Astrocyte (in vitro differentiated cells and primary cell): Measurements from ENCODE around the gene VAC14.

Source experiments
- EZH2 ChIP-seq: IDR thresholded peaks from 2 replicates; pipeline ENCODE4 v1.6.1; 2012; ENCODE audit warnings: mild to moderate bottlenecking, low read length, inconsistent platforms; ENCODE audit not compliant: insufficient read depth
- TF ChIP-seq, protein P1 (sequence below): IDR thresholded peaks from 2 replicates; pipeline ENCODE4 v1.5.1; 2011; ENCODE audit warnings: low read depth, mild to moderate bottlenecking, inconsistent platforms, low read length, moderate library complexity; ENCODE audit not compliant: insufficient read depth

DNA sequence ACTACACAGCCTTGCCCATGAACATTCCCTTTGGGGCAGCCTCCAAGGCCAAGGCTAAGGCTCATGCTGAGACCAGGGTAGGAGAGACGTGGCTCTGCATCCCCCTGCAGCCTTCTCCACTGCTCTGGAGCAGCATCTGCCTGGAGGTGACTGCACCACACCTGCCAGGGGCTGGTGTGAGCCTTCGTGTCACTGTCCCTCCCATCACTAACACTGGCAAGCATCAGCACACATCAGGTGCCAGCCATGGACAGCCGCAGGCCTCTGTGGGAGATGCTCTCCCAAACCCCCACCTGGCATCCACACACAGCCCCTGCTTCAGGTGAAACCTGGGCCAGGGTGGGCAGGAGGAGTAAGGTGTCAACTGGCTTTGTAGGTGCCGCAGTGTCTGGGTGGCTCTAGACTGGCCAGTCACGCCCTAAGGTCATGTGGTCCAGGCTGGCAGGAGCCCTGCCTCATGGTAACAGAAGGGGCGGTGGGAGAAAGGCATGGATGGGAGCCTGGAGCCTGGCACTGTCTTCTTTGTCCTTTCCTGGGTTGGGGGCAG lies 97.0 kb downstream of the VAC14 start:
- TF ChIP-seq, protein P1, sequence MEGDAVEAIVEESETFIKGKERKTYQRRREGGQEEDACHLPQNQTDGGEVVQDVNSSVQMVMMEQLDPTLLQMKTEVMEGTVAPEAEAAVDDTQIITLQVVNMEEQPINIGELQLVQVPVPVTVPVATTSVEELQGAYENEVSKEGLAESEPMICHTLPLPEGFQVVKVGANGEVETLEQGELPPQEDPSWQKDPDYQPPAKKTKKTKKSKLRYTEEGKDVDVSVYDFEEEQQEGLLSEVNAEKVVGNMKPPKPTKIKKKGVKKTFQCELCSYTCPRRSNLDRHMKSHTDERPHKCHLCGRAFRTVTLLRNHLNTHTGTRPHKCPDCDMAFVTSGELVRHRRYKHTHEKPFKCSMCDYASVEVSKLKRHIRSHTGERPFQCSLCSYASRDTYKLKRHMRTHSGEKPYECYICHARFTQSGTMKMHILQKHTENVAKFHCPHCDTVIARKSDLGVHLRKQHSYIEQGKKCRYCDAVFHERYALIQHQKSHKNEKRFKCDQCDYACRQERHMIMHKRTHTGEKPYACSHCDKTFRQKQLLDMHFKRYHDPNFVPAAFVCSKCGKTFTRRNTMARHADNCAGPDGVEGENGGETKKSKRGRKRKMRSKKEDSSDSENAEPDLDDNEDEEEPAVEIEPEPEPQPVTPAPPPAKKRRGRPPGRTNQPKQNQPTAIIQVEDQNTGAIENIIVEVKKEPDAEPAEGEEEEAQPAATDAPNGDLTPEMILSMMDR, result no peak
- TF ChIP-seq EZH2, result no peak
